ENCODE data around the gene HRH3. TPM values are rescaled to one million over a fixed set of nuclear protein-coding genes. Genes with fewer than 3 reads are reported as not detected.

HRH3 gene
- total and polyA plus RNA-seq, 2 donors: 0.05 TPM; not detected in 1

- Histone ChIP-seq H3K27me3 (ENCODE audit: control insufficient read depth in 2 of 2, insufficient read depth in 1 of 2, low read length in 1 of 2) (peaks cover 38 to 93% of the 10 kb centered on the region in 2 donors), H3K4me3 (ENCODE audit: low read length in 2 of 2) (no peak overlapping the region), H3K4me1 (ENCODE audit: control insufficient read depth in 2 of 2, insufficient read depth in 2 of 2, low read length in 2 of 2) (peaks cover 3 to 4% of the 10 kb centered on the region in 2 donors), H3K9me3 (ENCODE audit: control insufficient read depth in 2 of 2, insufficient read depth in 1 of 2, low read length in 1 of 2) (no peaks in the 10 kb centered on the region), H3K27ac (ENCODE audit: low read depth in 1 of 2, low read length in 1 of 2) (no peak overlapping the region), H3K36me3 (ENCODE audit: control insufficient read depth in 2 of 2, insufficient read depth in 2 of 2, low read length in 1 of 2) (no peaks in the 10 kb centered on the region)
- DNase-seq (ENCODE audit: low read depth in 6 of 9, low spot score in 9 of 9): no peak
- WGBS: 92% methylated on average over 18 of the region's 18 CpGs
Observed at GRCh38 chr20:62222266-62222850, 2.3 kb upstream of the HRH3 start.

GRCh38 chr20:62220666-62221568 is 839 bp upstream of the HRH3 start:
- H3K36me3 ChIP-seq (ENCODE audit: control insufficient read depth in 2 of 2, insufficient read depth in 2 of 2, low read length in 1 of 2): no peaks in the 10 kb centered on the region
- whole genome bisulfite sequencing: 6% methylated on average over 46 of the region's 46 CpGs
- no peak overlapping the region for H3K27ac ChIP-seq (ENCODE audit: low read depth in 1 of 2, low read length in 1 of 2)
- no peak for DNase-seq (ENCODE audit: low read depth in 6 of 9, low spot score in 9 of 9)
- peaks cover 48 to 93% of the 10 kb centered on the region in 2 donors for H3K27me3 ChIP-seq (ENCODE audit: control insufficient read depth in 2 of 2, insufficient read depth in 1 of 2, low read length in 1 of 2)
- peaks cover 3 to 4% of the 10 kb centered on the region in 2 donors for H3K4me1 ChIP-seq (ENCODE audit: control insufficient read depth in 2 of 2, insufficient read depth in 2 of 2, low read length in 2 of 2)
- no peaks in the 10 kb centered on the region for H3K9me3 ChIP-seq (ENCODE audit: control insufficient read depth in 2 of 2, insufficient read depth in 1 of 2, low read length in 1 of 2)
- H3K4me3 ChIP-seq (ENCODE audit: low read length in 2 of 2): no peak overlapping the region

GRCh38 chr20:62219101-62219991 is 732 bp downstream of the HRH3 start:
- Histone ChIP-seq H3K27ac (ENCODE audit: low read depth in 1 of 2, low read length in 1 of 2) (no peak overlapping the region), H3K4me3 (ENCODE audit: low read length in 2 of 2) (peak overlapping the region in 1 of 2 donors; percentile 45), H3K9me3 (ENCODE audit: control insufficient read depth in 2 of 2, insufficient read depth in 1 of 2, low read length in 1 of 2) (no peaks in the 10 kb centered on the region), H3K4me1 (ENCODE audit: control insufficient read depth in 2 of 2, insufficient read depth in 2 of 2, low read length in 2 of 2) (peaks cover 3 to 4% of the 10 kb centered on the region in 2 donors), H3K36me3 (ENCODE audit: control insufficient read depth in 2 of 2, insufficient read depth in 2 of 2, low read length in 1 of 2) (no peaks in the 10 kb centered on the region), H3K27me3 (ENCODE audit: control insufficient read depth in 2 of 2, insufficient read depth in 1 of 2, low read length in 1 of 2) (peaks cover 48 to 92% of the 10 kb centered on the region in 2 donors)
- no peak for DNase-seq (ENCODE audit: low read depth in 6 of 9, low spot score in 9 of 9)
- WGBS: 4% methylated on average over 84 of the region's 84 CpGs

- DNase-seq (ENCODE audit: low read depth in 6 of 9, low spot score in 9 of 9): no peak
- H3K36me3 ChIP-seq (ENCODE audit: control insufficient read depth in 2 of 2, insufficient read depth in 2 of 2, low read length in 1 of 2): no peaks in the 10 kb centered on the region
- H3K27me3 ChIP-seq (ENCODE audit: control insufficient read depth in 2 of 2, insufficient read depth in 1 of 2, low read length in 1 of 2): peaks cover 48 to 87% of the 10 kb centered on the region in 2 donors
- no peak overlapping the region for H3K27ac ChIP-seq (ENCODE audit: low read depth in 1 of 2, low read length in 1 of 2)
- no peak overlapping the region for H3K4me3 ChIP-seq (ENCODE audit: low read length in 2 of 2)
- peaks cover 3 to 4% of the 10 kb centered on the region in 2 donors for H3K4me1 ChIP-seq (ENCODE audit: control insufficient read depth in 2 of 2, insufficient read depth in 2 of 2, low read length in 2 of 2)
- WGBS: 71% methylated on average over 38 of the region's 38 CpGs
- no peaks in the 10 kb centered on the region for H3K9me3 ChIP-seq (ENCODE audit: control insufficient read depth in 2 of 2, insufficient read depth in 1 of 2, low read length in 1 of 2)
Observed at GRCh38 chr20:62217913-62218773, 1.9 kb downstream of the HRH3 start.

GRCh38 chr20:62216636-62217566 is 3.2 kb downstream of the HRH3 start:
- Histone ChIP-seq H3K4me3 (ENCODE audit: low read length in 2 of 2) (no peak overlapping the region), H3K27me3 (ENCODE audit: control insufficient read depth in 2 of 2, insufficient read depth in 1 of 2, low read length in 1 of 2) (peaks cover 42 to 82% of the 10 kb centered on the region in 2 donors), H3K9me3 (ENCODE audit: control insufficient read depth in 2 of 2, insufficient read depth in 1 of 2, low read length in 1 of 2) (no peaks in the 10 kb centered on the region), H3K36me3 (ENCODE audit: control insufficient read depth in 2 of 2, insufficient read depth in 2 of 2, low read length in 1 of 2) (no peaks in the 10 kb centered on the region), H3K4me1 (ENCODE audit: control insufficient read depth in 2 of 2, insufficient read depth in 2 of 2, low read length in 2 of 2) (peaks cover 3 to 4% of the 10 kb centered on the region in 2 donors), H3K27ac (ENCODE audit: low read depth in 1 of 2, low read length in 1 of 2) (no peak overlapping the region)
- DNase-seq (ENCODE audit: low read depth in 6 of 9, low spot score in 9 of 9): no peak
- 76% methylated on average over 26 of the region's 26 CpGs for WGBS

GRCh38 chr20:62215991-62216635 is 4.0 kb downstream of the HRH3 start:
- H3K9me3 ChIP-seq (ENCODE audit: control insufficient read depth in 2 of 2, insufficient read depth in 1 of 2, low read length in 1 of 2): no peaks in the 10 kb centered on the region
- peaks cover 41 to 81% of the 10 kb centered on the region in 2 donors for H3K27me3 ChIP-seq (ENCODE audit: control insufficient read depth in 2 of 2, insufficient read depth in 1 of 2, low read length in 1 of 2)
- WGBS: 85% methylated on average over 40 of the region's 40 CpGs

GRCh38 chr20:62215020-62215990 is 4.8 kb downstream of the HRH3 start:
- WGBS: 86% methylated on average over 29 of the region's 29 CpGs
- peaks cover 33 to 81% of the 10 kb centered on the region in 2 donors for H3K27me3 ChIP-seq (ENCODE audit: control insufficient read depth in 2 of 2, insufficient read depth in 1 of 2, low read length in 1 of 2)
- H3K4me3 ChIP-seq (ENCODE audit: low read length in 2 of 2): no peak overlapping the region
- no peaks in the 10 kb centered on the region for H3K9me3 ChIP-seq (ENCODE audit: control insufficient read depth in 2 of 2, insufficient read depth in 1 of 2, low read length in 1 of 2)
- H3K36me3 ChIP-seq (ENCODE audit: control insufficient read depth in 2 of 2, insufficient read depth in 2 of 2, low read length in 1 of 2): no peaks in the 10 kb centered on the region
- DNase-seq (ENCODE audit: low read depth in 6 of 9, low spot score in 9 of 9): no peak
- H3K27ac ChIP-seq (ENCODE audit: low read depth in 1 of 2, low read length in 1 of 2): no peak overlapping the region
- peaks cover 3 to 4% of the 10 kb centered on the region in 2 donors for H3K4me1 ChIP-seq (ENCODE audit: control insufficient read depth in 2 of 2, insufficient read depth in 2 of 2, low read length in 2 of 2)

More at GRCh38 chr20:62215991-62216635, 4.0 kb downstream of the HRH3 start:
- Histone ChIP-seq H3K4me3 (ENCODE audit: low read length in 2 of 2) (no peak overlapping the region), H3K27ac (ENCODE audit: low read depth in 1 of 2, low read length in 1 of 2) (no peak overlapping the region), H3K36me3 (ENCODE audit: control insufficient read depth in 2 of 2, insufficient read depth in 2 of 2, low read length in 1 of 2) (no peaks in the 10 kb centered on the region), H3K4me1 (ENCODE audit: control insufficient read depth in 2 of 2, insufficient read depth in 2 of 2, low read length in 2 of 2) (peaks cover 3 to 4% of the 10 kb centered on the region in 2 donors)
- no peak for DNase-seq (ENCODE audit: low read depth in 6 of 9, low spot score in 9 of 9)
